Measurements from ENCODE around the gene SMYD5. TPM values are rescaled to one million over a fixed set of nuclear protein-coding genes. Genes with fewer than 3 reads are reported as not detected.
"Not testable (repeated sequence)": the region's sequence is repeated elsewhere in the genome, so short reads cannot be mapped to it uniquely, and the experiment has no call there.

SMYD5 gene
- total and polyA plus RNA-seq, 2 donors (not counting 1 experiment from before 2014, with no cell fraction given) = 31.9 to 41.0 TPM

GRCh38 chr2:73262108-73262651 is 48.1 kb downstream of the SMYD5 start:
- Histone ChIP-seq H3K36me3 (replicated peaks in 1 of 2; ENCODE audit: control extremely low read depth in 1 of 2, control insufficient read depth in 1 of 2, extremely low read depth in 1 of 2, insufficient read depth in 2 of 2, low read length in 1 of 2) (peaks cover 0 to 34% of the 10 kb centered on the region in 2 experiments), H2AFZ (ENCODE audit: insufficient read depth, low read depth, low read length, poor library complexity, severe bottlenecking) (no peak overlapping the region), H3K4me3 (ENCODE audit: control extremely low read depth in 1 of 5, extremely low read depth in 1 of 5, insufficient read depth in 1 of 5, low read depth in 2 of 5, low read length in 4 of 5) (no peak overlapping the region), H3K9ac (ENCODE audit: low read length) (no peak overlapping the region), H3K4me2 (replicated peaks; ENCODE audit: low read depth, low read length, poor library complexity, severe bottlenecking) (no peak overlapping the region), H3K27me3 (replicated peaks in 1 of 4; ENCODE audit: control extremely low read depth in 1 of 4, control insufficient read depth in 3 of 4, insufficient read depth in 4 of 4, low read length in 3 of 4) (no peaks in the 10 kb centered on the region), H3K9me3 (ENCODE audit: control extremely low read depth in 1 of 3, control insufficient read depth in 2 of 3, insufficient read depth in 1 of 3, low read length in 2 of 3) (no peaks in the 10 kb centered on the region), H3K79me2 (ENCODE audit: control insufficient read depth, insufficient read depth, low read length) (peaks cover 8% of the 10 kb centered on the region), H4K20me1 (ENCODE audit: control insufficient read depth, insufficient read depth, low read length, poor library complexity, severe bottlenecking) (no peaks in the 10 kb centered on the region), H3K27ac (ENCODE audit: low read length in 2 of 2) (no peak overlapping the region), H3K4me1 (ENCODE audit: control insufficient read depth in 2 of 2, insufficient read depth in 2 of 2, low read length in 2 of 2) (no peaks in the 10 kb centered on the region)
- POLR2A ChIA-PET = no interaction called here
- Mint-ChIP-seq H3K4me1 (peaks cover 4% of the 10 kb centered on the region), H3K9me3 (ENCODE audit: insufficient read depth) (no peaks in the 10 kb centered on the region), H3K4me3 (no peak overlapping the region), H3K27me3 (no peaks in the 10 kb centered on the region), H3K27ac (no peak overlapping the region)
- TF ChIP-seq EZH2 (IDR thresholded peaks at IDR 0.05; ENCODE audit: borderline replicate concordance, insufficient read depth, low read depth, low read length, poor library complexity, severe bottlenecking) (no peak), CTCF (IDR thresholded peaks at IDR 0.05) (no peak)
- intact Hi-C loops (cut with micrococcal nuclease) = no loop called here
- WGBS (ENCODE audit: insufficient coverage) = 100% methylated on average over 3 of the region's 4 CpGs
- CTCF ChIA-PET = interaction anchor here (0.6 kb wide), 1 partner anchor 1495 kb away, joined by 3 read pairs; no protein-coding TSS in a partner anchor
- no peak for DNase-seq
- no peak for ATAC-seq (ENCODE audit: low read depth)

GRCh38 chr2:73262691-73263429 is 48.8 kb downstream of the SMYD5 start:
- H3K4me3 Mint-ChIP-seq; H2AFZ ChIP-seq (ENCODE audit: insufficient read depth, low read depth, low read length, poor library complexity, severe bottlenecking); DNase-seq; H3K27me3 Mint-ChIP-seq; H3K27ac Mint-ChIP-seq; H3K9me3 ChIP-seq (ENCODE audit: control extremely low read depth in 1 of 3, control insufficient read depth in 2 of 3, insufficient read depth in 1 of 3, low read length in 2 of 3); H3K4me1 ChIP-seq (ENCODE audit: control insufficient read depth in 2 of 2, insufficient read depth in 2 of 2, low read length in 2 of 2); H3K4me2 ChIP-seq (replicated peaks; ENCODE audit: low read depth, low read length, poor library complexity, severe bottlenecking); H3K27me3 ChIP-seq (replicated peaks in 1 of 4; ENCODE audit: control extremely low read depth in 1 of 4, control insufficient read depth in 3 of 4, insufficient read depth in 4 of 4, low read length in 3 of 4); ATAC-seq (ENCODE audit: low read depth); H3K4me3 ChIP-seq (ENCODE audit: control extremely low read depth in 1 of 5, extremely low read depth in 1 of 5, insufficient read depth in 1 of 5, low read depth in 2 of 5, low read length in 4 of 5); H3K27ac ChIP-seq (ENCODE audit: low read length in 2 of 2); H3K4me1 Mint-ChIP-seq; intact Hi-C loops (cut with micrococcal nuclease); H3K9me3 Mint-ChIP-seq (ENCODE audit: insufficient read depth); POLR2A ChIA-PET; H4K20me1 ChIP-seq (ENCODE audit: control insufficient read depth, insufficient read depth, low read length, poor library complexity, severe bottlenecking); H3K9ac ChIP-seq (ENCODE audit: low read length); CTCF ChIA-PET: not testable (repeated sequence)
- 100% methylated on average over 9 of the region's 18 CpGs for WGBS (ENCODE audit: insufficient coverage)
- Histone ChIP-seq H3K36me3 (replicated peaks in 1 of 2; ENCODE audit: control extremely low read depth in 1 of 2, control insufficient read depth in 1 of 2, extremely low read depth in 1 of 2, insufficient read depth in 2 of 2, low read length in 1 of 2) (peaks cover 0 to 33% of the 10 kb centered on the region in 2 experiments), H3K79me2 (ENCODE audit: control insufficient read depth, insufficient read depth, low read length) (peaks cover 14% of the 10 kb centered on the region)

All from B cell (primary cell).